HL-60 (cell line): Measurements from ENCODE around the gene ATAD2B.
"Not testable (repeated sequence)": the region's sequence is repeated elsewhere in the genome, so short reads cannot be mapped to it uniquely, and the experiment has no call there.

Experiments
- DNase-seq, 2 experiments: peaks; one replicate each; pipeline ENCODE4 v3.0.0-alpha.2; 2010 to 2020; ENCODE audit warnings: low read depth in 1 of 2, low spot score in 1 of 2
- H3K27ac ChIP-seq: fragments of 250-450 bp; sonication (Bioruptor Pico); replicated peaks from 2 replicates; pipeline ENCODE4 v1.5.1; 2020; ENCODE audit warnings: mild to moderate bottlenecking, moderate library complexity
- H3K27me3 ChIP-seq: fragments of 250-450 bp; sonication (Bioruptor Pico); 2 replicates; pipeline ENCODE4 v1.5.1; 2021; ENCODE audit warnings: mild to moderate bottlenecking, moderate library complexity; ENCODE audit not compliant: insufficient read depth, poor library complexity, severe bottlenecking
- H3K4me3 ChIP-seq: replicated peaks from 2 replicates; pipeline ENCODE4 v1.5.1; 2011; ENCODE audit warnings: mild to moderate bottlenecking, control low read depth, low read length; ENCODE audit not compliant: insufficient read depth
- CTCF ChIP-seq: IDR thresholded peaks from one replicate; pipeline ENCODE4 v1.5.1; 2011; ENCODE audit warnings: low read length, control low read depth, inconsistent platforms; ENCODE audit not compliant: insufficient read depth
- GABPA ChIP-seq: IDR thresholded peaks from 2 replicates; pipeline ENCODE4 v1.6.1; 2012; ENCODE audit warnings: low read depth
- POLR2AphosphoS5 ChIP-seq: IDR thresholded peaks from 2 replicates; pipeline ENCODE4 v1.6.1; 2012; ENCODE audit warnings: low read depth
- REST ChIP-seq: IDR thresholded peaks from 2 replicates; pipeline ENCODE4 v1.6.1; 2012; ENCODE audit warnings: low read depth; ENCODE audit not compliant: insufficient replicate concordance
- SPI1 ChIP-seq: IDR thresholded peaks from 2 replicates; pipeline ENCODE4 v1.6.1; 2012; ENCODE audit warnings: low read depth, mild to moderate bottlenecking, borderline replicate concordance

The ATAD2B gene

GRCh38 chr2:23953625-23954024 lies 26.7 kb upstream of the ATAD2B start:
- H3K27ac ChIP-seq: no peak overlapping the region
- H3K27me3 ChIP-seq: no peaks in the 10 kb centered on the region
- no peak overlapping the region for H3K4me3 ChIP-seq
- TF ChIP-seq GABPA: no peak
- no peak for TF ChIP-seq POLR2AphosphoS5
- TF ChIP-seq SPI1: no peak
- no peak for TF ChIP-seq CTCF
- no peak for TF ChIP-seq REST
- DNase-seq: no peak

- H3K27me3 ChIP-seq, DNase-seq, H3K27ac ChIP-seq, H3K4me3 ChIP-seq: not testable (repeated sequence)
Observed at GRCh38 chr2:23952558-23952957, 25.6 kb upstream of the ATAD2B start.

GRCh38 chr2:23947350-23947749 lies 20.4 kb upstream of the ATAD2B start:
- H3K27ac ChIP-seq: no peak overlapping the region
- no peaks in the 10 kb centered on the region for H3K27me3 ChIP-seq
- TF ChIP-seq GABPA (no peak), SPI1 (no peak), REST (no peak), POLR2AphosphoS5 (no peak), CTCF (no peak)

GRCh38 chr2:23944976-23945375 lies 18.1 kb upstream of the ATAD2B start:
- Histone ChIP-seq H3K27me3 (no peaks in the 10 kb centered on the region), H3K4me3 (no peak overlapping the region), H3K27ac (no peak overlapping the region)
- TF ChIP-seq GABPA: no peak
- no peak for TF ChIP-seq REST
- no peak for TF ChIP-seq POLR2AphosphoS5
- no peak for TF ChIP-seq SPI1
- no peak for TF ChIP-seq CTCF
- no peak for DNase-seq

More at GRCh38 chr2:23947350-23947749, 20.4 kb upstream of the ATAD2B start:
- no peak for DNase-seq
- H3K4me3 ChIP-seq: no peak overlapping the region
